ENCODE measurements around the gene OR11G2.
"Not testable (repeated sequence)": the region's sequence is repeated elsewhere in the genome, so short reads cannot be mapped to it uniquely, and the experiment has no call there.

Gene OR11G2

DNA sequence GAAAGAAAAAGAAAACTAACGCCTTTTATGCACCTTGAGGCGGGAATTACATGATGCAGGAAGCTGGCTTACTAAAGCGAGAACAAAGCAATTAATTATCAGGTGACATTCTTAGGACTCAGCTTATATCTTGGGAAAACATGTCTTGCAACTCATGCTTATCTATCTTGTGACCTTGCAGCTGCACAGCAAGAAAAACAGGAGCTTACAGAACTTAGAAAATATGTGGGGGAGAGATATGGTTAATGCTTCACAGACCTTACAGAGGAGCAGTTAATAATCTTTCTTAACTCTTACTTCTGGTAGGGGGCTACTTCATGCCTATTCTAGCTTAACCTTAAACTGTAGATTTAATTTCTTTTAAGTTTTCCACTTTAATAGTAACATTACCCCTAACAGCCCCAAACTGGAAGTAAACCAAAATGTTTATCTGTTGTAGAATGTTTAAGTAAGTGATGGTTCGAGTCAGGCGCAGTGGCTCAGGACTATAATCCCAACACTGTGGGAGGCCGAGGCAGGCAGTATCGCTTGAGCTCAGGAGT, 13.2 kb upstream of the OR11G2 start:
- no peak overlapping the region for H3K4me3 ChIP-seq (ENCODE audit: low read length)
- TF ChIP-seq, protein P1, sequence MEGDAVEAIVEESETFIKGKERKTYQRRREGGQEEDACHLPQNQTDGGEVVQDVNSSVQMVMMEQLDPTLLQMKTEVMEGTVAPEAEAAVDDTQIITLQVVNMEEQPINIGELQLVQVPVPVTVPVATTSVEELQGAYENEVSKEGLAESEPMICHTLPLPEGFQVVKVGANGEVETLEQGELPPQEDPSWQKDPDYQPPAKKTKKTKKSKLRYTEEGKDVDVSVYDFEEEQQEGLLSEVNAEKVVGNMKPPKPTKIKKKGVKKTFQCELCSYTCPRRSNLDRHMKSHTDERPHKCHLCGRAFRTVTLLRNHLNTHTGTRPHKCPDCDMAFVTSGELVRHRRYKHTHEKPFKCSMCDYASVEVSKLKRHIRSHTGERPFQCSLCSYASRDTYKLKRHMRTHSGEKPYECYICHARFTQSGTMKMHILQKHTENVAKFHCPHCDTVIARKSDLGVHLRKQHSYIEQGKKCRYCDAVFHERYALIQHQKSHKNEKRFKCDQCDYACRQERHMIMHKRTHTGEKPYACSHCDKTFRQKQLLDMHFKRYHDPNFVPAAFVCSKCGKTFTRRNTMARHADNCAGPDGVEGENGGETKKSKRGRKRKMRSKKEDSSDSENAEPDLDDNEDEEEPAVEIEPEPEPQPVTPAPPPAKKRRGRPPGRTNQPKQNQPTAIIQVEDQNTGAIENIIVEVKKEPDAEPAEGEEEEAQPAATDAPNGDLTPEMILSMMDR (conservative IDR thresholded peaks at IDR 0.05; ENCODE audit: low read depth, low read length): no peak
- DNase-seq (ENCODE audit: low read depth): no peak

DNA sequence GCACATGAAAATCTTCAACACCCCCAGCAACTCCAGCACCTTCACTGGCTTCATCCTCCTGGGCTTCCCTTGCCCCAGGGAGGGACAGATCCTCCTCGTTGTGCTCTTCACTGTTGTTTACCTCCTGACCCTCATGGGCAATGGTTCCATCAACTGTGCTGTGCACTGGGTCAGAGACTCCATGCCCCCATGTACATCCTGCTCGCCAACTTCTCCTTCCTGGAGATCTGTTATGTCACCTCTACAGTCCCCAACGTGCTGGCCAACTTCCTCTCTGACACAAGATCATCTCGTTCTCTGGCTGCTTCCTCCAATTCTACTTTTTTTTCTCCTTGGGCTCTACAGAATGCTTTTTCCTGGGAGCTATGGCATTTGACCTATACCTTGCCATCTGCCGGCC, 11.5 kb upstream of the OR11G2 start:
- no peak for DNase-seq (ENCODE audit: low read depth)
- TF ChIP-seq, protein P1 (conservative IDR thresholded peaks at IDR 0.05; ENCODE audit: low read depth, low read length): no peak
- no peak overlapping the region for H3K4me3 ChIP-seq (ENCODE audit: low read length)

DNA sequence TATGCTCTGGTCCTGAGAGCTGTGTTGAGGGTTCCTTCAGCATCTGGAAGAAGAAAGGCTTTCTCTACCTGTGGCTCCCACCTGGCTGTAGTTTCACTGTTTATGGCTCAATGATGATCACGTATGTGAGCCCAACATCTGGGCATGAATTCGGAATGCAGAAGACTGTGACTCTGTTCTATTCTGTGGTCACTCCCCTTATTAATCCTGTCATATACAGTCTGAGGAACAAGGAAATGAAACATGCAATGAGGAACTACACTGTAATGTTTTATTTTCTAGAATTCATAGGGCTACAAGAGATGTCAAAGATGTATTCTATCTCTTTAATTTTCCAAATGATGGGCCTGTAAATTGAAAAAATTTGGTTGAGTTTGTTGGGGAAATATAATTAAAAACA, 10.8 kb upstream of the OR11G2 start:
- DNase-seq (ENCODE audit: low read depth): no peak
- H3K4me3 ChIP-seq (ENCODE audit: low read length): no peak overlapping the region
- TF ChIP-seq, protein P1 (conservative IDR thresholded peaks at IDR 0.05; ENCODE audit: low read depth, low read length): no peak

DNA sequence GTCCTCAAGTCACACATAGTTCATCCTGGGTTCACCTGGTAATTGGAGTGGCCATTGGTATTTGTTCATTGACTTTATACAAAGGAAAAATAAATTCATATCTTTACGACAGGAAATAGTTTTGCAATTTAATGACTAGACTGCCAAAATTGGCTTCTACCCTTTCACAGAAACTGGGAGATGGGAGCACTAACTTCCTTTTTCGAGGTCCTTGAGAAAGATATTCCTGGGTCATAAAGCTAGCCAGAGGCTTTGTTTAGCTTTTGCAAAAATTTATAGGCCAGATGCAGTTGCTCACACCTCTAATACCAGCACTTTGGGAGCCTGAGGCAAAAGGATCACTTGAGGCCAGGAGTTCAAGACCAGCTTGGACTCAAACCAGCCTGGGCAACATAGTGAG, 10.2 kb upstream of the OR11G2 start:
- TF ChIP-seq, protein P1 (conservative IDR thresholded peaks at IDR 0.05; ENCODE audit: low read depth, low read length): no peak
- H3K4me3 ChIP-seq (ENCODE audit: low read length): no peak overlapping the region
- DNase-seq (ENCODE audit: low read depth): no peak

DNA sequence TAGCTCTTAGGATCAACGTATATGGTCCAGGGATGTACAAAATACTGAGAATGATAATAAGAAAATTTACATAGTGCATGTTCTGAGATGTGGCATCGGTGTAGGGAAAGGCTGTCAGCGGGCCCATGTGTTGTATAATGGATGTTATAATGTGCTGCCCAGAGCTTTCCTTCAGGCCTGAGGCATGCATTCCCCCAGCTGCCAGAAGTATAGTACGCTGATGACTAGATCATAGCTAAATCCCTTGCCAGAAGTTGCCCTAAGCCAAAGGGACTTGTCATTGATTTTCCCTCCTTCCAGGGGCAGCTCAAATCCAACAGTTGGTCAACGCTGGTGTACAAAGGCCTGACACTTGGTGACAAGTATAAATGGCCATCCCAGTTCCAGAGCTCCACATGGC, 6.5 kb upstream of the OR11G2 start:
- no peak overlapping the region for H3K4me3 ChIP-seq (ENCODE audit: low read length)
- DNase-seq (ENCODE audit: low read depth): no peak
- TF ChIP-seq, protein P1 (conservative IDR thresholded peaks at IDR 0.05; ENCODE audit: low read depth, low read length): no peak

DNA sequence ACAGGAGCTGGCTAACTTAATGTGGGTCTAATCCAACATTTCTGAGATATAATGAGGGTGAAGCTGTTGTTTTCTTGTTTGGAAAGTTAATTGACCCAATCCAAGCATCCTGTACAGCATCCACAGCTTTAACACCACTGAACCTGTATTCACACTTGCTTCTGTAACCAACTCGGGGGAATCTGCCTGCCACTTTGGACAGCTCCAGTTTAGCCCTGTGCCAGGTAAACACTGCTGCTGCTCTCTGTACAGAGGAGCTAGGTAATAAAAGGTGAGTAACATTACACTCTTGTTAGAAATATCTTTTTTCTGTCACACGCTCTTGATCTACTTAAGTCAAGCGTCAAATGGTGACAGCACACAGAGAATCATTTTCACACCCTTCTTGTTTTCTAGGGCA, 700 bp downstream of the OR11G2 start:
- DNase-seq (ENCODE audit: low read depth): no peak
- TF ChIP-seq, protein P1 (conservative IDR thresholded peaks at IDR 0.05; ENCODE audit: low read depth, low read length): no peak
- no peak overlapping the region for H3K4me3 ChIP-seq (ENCODE audit: low read length)

DNA sequence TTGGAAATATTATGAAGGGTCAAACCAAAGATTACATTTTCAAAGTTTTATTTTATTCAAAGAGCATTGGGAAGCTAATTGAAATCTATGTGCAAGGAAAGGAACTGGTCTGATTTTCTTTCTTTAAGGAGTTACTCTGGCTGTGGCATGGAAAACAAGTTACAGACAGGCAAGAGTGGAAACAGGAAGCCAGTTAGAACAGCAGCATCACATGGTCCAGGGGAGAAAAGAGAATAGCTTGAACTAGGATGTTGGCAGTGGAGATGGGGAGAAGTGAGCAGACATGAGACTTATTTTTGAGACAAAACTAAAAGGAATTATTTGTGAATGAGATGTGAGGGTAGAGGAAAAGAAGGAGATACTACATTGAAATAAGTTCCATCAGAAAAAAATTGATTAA, 3.4 kb downstream of the OR11G2 start:
- no peak for DNase-seq (ENCODE audit: low read depth)
- no peak overlapping the region for H3K4me3 ChIP-seq (ENCODE audit: low read length)
- TF ChIP-seq, protein P1 (conservative IDR thresholded peaks at IDR 0.05; ENCODE audit: low read depth, low read length): no peak

DNA sequence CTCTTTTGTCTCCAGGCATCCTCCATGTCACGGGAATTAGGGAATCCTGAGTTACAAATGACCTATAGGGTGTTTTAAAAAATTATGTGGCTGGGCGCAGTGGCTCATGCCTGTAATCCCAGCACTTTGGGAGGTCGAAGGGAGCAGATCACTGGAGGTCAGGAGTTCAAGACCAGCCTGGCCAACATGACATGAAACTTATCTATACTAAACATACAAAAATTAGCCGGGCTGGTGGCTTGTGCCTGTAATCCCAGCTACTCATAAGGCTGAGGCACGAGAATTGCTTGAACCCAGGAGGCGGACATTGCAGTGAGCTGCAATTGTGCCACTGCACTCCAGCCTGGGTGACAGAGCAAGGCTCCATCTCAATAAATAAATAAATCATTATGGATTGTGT, 4.5 kb downstream of the OR11G2 start:
- DNase-seq (ENCODE audit: low read depth); H3K4me3 ChIP-seq (ENCODE audit: low read length): not testable (repeated sequence)

Measured in retinal pigment epithelial cell (primary cell).